Activated CD8-positive, alpha-beta memory T cell treated with anti-CD3 and anti-CD28 coated beads for 24 hours (primary cell): Measurements from ENCODE around the gene ERLEC1.
"Not testable (repeated sequence)": the region's sequence is repeated elsewhere in the genome, so short reads cannot be mapped to it uniquely, and the experiment has no call there.

Source experiments
- DNase-seq: peaks from one replicate; pipeline ENCODE4 v3.0.0-alpha.2; 2020

Gene ERLEC1

DNA sequence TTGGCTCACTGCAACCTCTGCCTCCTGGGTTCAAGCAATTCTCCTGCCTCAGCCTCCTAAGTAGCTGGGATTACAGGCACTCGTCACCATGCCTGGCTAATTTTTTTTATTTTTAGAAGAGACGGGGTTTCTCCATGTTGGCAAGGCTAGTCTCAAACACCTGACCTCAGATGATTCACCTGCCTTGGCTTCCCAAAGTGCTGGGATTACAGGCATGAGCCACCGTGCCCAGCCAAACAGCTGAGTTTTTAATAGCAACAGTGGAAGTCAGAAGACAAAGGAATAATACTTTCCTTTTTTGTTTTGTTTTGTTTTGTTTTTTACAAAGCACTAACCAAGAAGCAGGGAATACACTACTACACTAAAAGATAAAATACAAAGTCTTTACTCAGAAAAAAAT lies 56.0 kb downstream of the ERLEC1 start:
- DNase-seq = no peak

DNA sequence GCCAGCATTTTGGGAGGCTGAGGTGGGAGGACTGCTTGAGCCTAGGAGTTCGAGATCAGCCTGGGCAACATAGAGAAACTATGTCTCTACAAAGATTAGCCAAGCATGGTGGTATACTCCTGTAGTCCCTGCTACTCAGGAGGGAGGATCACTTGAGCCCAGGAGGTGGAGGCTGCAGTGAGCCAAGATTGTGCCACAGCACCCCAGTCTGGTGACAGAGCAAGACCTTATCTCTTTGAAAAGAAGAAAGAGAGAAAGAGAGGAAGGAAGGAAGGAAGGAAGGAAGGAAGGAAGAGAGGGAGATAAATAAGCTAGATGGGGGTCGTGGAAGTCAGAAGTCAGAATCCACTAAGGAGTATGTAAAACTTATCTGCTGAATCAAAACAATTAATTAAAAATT lies 56.8 kb downstream of the ERLEC1 start:
- DNase-seq = no peak

DNA sequence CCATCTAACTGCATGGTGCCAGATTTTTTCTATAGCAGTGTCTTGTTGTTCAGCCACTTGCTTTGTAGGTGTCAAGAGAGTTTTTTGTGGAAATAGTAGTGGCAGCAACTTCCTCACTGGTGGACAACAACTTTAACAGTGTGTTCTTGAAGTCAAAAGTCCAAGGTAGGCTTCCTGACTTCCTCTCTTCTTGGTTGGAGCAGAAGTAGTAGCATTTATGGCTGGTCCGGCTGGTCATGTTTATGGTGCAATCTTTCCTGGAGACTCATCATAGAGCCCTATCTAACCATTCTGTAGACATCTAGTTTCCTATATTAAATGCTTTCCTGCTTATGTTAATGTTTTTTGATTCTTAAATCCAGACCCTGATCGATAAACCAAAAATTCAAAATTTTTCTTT lies 61.2 kb downstream of the ERLEC1 start:
- no peak for DNase-seq

DNA sequence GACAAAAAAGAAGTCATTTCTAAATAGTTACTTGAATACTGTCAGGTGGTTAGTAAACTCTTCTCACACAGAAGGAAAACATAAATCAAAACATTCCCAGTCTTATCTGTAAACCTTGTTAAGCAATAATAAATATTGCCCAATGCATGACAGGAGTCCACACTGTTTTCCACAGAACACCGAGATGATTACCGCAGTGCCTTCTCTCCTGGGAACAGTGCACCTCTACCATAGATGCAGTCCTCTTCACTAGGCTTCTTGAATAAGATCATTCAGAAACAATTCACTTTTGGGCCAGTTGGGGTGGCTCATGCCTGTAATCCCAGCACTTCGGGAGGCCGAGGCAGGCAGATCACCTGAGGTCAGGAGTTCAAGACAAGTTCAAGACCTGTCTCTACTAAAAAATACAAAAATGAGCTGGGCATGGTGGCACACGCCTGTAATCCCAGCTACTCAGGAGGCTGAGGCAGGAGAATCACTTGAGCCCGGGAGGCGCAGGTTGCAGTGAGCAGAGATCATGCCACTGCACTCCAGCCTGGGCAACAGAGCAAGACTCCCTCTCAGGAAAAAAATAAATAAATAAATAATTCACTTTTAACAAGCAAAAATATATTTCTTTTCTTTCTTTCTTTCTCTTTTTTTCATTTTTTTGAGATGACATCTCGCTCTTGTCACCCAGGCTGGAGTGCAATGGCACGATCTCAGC lies 64.4 kb downstream of the ERLEC1 start:
- DNase-seq = not testable (repeated sequence)

DNA sequence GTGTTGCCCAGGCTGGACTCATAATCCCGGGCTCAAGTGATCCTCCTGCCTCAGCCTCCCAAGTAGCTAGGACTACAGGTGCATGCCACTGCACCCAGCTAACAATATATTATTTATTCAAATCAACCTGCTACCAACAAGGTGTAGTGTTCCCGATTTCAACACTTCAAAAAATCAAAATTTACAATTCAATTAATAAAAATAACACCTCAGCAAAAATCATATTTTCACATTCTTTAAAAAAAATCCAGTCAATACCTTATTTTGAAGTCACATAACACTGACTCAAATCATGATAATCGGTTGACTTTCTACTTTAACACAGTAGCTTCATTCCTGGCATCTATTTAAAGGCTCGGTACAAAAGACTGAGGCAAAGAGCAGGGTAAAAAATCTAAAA lies 65.7 kb downstream of the ERLEC1 start:
- DNase-seq = no peak

DNA sequence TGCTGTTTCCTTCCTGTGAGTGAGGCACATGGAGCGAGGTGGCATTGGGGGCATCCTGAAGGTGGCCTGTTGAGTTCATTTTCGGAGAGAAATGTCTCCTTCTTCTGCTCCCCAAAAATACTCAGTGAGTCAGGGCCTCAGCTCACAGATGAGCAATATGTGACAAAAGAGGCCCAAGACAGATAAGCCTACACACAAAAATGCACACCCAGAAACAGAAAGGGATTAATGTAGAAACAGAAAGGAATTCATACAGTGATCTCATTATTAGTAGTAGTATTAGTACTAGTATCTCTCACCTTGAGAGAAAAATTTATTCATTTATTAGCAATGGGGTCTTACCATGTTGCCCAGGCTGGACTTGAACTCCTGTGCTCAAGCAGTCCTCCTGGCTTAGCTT lies 67.8 kb downstream of the ERLEC1 start:
- DNase-seq = no peak

DNA sequence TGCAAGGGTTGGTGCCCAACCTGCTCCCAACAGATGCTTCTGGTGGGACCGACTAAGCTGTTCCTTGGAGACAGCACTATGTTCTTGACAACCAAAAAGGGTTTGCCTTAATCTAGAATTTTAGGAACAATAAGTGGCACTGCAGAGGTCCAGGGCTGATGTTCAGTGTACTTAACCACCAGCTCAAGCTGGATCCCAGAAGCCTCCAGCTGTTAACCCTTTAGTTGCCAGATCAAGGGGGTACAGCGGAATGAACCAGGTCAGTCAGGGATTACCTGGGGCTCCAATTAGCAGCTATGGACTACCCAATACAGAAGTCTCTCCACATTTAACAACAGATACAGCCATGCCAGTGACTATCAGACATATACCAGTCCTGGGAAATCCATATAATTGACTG lies 69.4 kb downstream of the ERLEC1 start:
- no peak for DNase-seq

DNA sequence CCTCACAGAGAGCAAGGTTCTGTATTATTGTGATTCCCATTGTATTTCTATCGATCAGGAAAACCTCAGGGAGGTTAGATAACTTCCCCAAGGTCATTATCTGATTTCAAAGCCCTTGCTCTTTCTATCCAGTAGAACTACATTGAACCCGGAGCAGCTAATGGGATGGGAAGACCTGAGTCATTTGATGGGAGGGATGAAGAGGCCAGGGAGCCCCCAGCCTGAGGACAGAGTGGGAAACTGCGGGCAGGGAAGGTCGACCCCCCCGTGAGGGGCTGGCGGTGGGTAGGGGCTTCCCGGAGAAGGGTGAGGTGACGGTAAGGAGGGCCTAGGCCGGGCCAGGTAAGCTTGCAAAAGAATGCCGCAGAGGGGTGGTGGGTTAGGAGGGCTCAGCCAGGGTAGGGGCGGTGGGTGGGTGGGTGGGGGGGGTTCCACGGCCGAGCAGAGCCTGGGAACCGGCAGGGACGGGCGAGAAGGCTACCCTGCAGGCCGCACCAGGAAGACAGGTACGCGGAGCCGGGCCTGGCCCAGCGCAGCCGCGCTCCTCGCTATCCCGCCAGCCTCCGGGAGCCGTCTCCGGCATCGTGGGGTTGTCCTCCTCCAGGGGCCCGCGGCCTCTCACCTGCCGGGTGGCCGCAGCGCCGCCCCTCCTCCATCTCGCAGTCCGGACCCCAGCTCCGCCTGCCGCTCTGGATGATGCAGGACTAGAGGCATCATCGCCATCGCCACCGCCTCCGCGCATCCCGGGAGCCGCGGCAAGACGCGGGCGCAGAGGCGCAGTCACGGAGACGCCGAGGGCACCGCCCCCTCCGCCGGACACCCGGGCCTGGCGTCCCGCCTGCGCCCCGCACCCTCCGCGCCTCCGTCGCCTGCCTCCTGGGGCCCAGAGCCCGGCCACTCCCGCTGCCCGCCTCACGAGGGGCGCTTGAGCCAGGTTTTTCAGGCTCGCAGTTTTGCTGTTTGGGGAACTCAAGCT lies 72.7 kb downstream of the ERLEC1 start, which contains the start of gene GPR75:
TSS of gene GPR75 (minus strand) at position 762 of the 976 bp plus-strand sequence. CDS start 5,211 bp downstream, outside the sequence.
- no peak for DNase-seq

DNA sequence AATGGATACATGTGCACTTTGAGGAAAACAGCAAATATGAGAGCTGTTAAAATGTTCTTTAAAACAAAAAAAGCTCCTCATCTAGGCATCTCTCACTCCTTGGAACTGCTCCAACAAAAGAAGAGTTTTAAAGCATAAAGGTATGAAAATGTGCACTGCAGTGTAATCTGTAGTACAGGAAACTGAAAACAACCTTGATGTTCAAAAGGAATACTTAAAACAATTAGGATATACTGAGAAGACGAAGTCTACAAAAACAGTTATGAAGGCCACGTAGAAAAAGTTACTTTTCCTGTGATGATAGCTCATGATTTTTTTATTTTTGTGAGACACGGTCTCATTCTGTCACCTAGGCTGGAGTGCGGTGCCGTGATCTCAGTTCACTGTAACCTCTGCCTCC lies 75.0 kb downstream of the ERLEC1 start:
- DNase-seq = no peak

DNA sequence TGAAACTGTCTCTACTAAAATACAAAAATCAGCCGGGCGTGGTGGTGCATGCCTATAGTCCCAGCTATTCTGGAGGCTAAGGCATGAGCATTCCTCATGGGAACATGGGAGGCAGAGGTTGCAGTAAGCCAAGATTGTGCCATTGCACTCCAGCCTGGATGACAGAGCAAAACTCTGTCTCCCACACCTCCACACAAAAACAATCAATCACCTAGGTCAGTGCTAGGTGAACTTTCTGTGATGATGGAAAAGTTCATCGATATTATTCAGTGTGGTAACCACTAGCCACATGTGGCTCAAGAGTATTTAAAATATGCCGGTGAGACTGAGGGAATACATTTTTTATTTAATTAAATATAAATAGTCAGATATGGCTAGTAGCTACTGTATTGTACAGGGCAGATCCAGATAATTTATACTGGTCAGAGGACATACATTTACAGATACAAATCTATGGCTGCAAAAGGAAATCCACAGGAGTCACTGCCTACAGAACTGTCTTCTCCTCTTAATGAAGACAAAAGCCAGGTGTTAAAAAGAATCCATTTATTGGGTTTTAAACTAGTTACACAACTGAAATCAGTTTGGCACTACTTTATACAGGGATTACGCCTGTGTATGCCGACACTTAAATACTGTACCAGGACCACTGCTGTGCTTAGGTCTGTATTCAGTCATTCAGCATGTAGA lies 76.8 kb downstream of the ERLEC1 start:
- DNase-seq = no peak

DNA sequence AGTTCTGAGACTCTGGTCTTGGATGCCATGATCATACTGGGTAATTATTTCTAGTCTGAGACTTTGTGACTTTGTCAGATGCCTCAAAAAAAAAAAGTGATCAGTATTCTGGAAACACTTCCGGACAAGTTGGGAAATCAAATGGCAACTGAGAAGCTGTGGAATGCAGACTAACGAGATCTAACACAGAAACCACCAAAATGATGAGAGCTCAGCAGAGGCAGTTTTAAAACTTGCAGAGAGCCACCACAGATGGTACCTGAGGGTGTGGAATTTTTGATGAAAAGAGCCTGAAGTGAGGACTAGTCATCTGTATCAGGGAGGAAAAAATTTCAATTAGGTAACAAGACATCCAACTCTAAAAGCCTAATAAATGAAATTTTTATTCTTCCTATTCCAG lies 78.4 kb downstream of the ERLEC1 start:
- no peak for DNase-seq

DNA sequence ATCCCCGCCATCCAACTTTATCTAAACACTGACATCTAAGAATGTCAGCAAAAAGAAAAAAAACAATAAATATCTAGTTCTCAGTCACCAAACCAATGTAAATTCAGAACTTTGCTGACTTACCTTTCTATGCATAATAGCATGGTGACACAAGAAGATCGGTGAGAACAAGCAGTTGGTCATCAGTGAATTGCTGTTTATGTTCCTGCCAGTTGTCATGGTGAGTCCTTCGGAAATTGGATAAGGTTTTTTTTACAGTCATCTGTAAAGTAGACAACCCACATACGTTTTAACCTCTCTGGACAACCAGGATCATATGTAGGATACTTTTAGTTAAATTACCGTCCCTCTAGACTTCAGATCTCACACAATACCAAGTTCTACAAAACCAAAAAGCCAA lies 79.1 kb downstream of the ERLEC1 start:
- no peak for DNase-seq

DNA sequence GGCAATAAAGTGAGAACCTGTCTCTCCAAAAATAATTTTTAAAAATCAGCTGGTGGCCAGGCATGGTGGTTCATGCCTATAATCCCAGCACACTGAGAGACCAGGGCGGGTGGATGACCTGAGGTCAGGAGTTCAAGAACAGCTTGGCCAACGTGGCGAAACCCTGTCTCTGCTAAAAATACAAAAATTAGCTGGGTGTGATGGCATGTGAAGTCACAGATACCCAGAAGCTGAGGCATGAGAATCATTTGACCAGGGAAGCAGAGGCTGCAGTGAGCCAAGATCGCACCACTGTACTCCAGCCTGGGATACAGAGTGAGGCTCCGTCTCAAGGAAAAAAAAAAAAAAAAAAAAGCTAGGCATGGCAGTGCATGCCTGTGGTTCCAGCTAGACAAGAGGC lies 80.3 kb downstream of the ERLEC1 start:
- DNase-seq = no peak

DNA sequence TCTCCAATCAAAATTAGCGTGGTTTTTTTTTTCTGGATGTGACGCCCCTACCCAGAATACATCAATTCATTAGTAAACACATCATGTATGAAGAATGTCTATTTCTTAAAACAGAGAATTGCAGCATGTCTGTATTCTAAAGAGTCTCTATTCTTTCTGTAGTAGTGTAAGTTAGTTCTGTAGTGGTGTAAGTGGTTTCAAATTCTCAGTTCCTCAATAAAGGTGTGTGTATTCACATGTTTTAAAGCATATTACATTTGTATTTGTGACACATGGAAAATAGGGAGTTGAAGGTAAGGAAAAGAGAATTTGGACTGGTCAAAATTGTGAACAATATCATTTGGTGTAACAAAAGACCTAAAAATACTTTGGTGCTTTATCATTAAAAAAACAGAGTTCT lies 80.9 kb downstream of the ERLEC1 start:
- no peak for DNase-seq
